PC-9 (cell line): ENCODE data around the gene APH1A. TPM values are rescaled to one million over a fixed set of nuclear protein-coding genes. Genes with fewer than 3 reads are reported as not detected.

Experiments
- BruUV-seq: library from RNA; stranded (reverse); fragments of 400-500 nt; replicated peaks from 2 replicates; lab custom pipeline; 2021; lab: Mats Ljungman, UMichigan
- CTCF ChIA-PET: fragments of 300-600 bp; sonication (Branson Sonifier 250); formaldehyde crosslinking; loops from one replicate; lab custom pipeline; 2022; ENCODE audit warnings: antibody characterized with exemption; lab: Charles Lee
- POLR2A ChIA-PET: fragments of 300-600 bp; sonication (Branson Sonifier 250); formaldehyde crosslinking; loops from one replicate; lab custom pipeline; 2022; ENCODE audit warnings: antibody characterized with exemption; ENCODE audit not compliant: unreplicated experiment; lab: Charles Lee
- DNase-seq, 2 experiments: peaks; one replicate each; pipeline versions ENCODE4 v3.0.0 to v3.0.0-alpha.2; 2015 to 2022; ENCODE audit warnings: mixed read lengths in 1 of 2
- H2AFZ ChIP-seq: fragments of 200-600 bp; sonication (generic); 2 replicates; pipeline ENCODE4 v1.8.1; 2017; ENCODE audit warnings: antibody characterized with exemption
- H3F3A ChIP-seq: fragments of 200-600 bp; sonication (generic); 2 replicates; pipeline ENCODE4 v1.8.1; 2017; ENCODE audit warnings: antibody characterized with exemption, mild to moderate bottlenecking, low read depth; ENCODE audit not compliant: insufficient read depth
- H3K27ac ChIP-seq: fragments of 200-600 bp; sonication (generic); 2 replicates; pipeline ENCODE4 v1.6.1; 2016; ENCODE audit warnings: mixed run types
- H3K27me3 ChIP-seq: fragments of 200-600 bp; sonication (generic); 2 replicates; pipeline ENCODE4 v1.6.1; 2016; ENCODE audit warnings: low read depth, mixed run types; ENCODE audit not compliant: insufficient read depth
- H3K36me3 ChIP-seq: fragments of 200-600 bp; sonication (generic); 2 replicates; pipeline ENCODE4 v1.6.1; 2016; ENCODE audit warnings: low read depth, mixed run types
- H3K4me1 ChIP-seq: fragments of 200-600 bp; sonication (generic); replicated peaks from 2 replicates; pipeline ENCODE4 v1.6.1; 2016; ENCODE audit warnings: mixed run types; ENCODE audit not compliant: insufficient read depth
- H3K4me2 ChIP-seq: fragments of 200-600 bp; sonication (generic); 2 replicates; pipeline ENCODE4 v1.6.1; 2017; ENCODE audit warnings: mixed run types
- H3K4me3 ChIP-seq: fragments of 200-600 bp; sonication (generic); 2 replicates; pipeline ENCODE4 v1.6.1; 2016; ENCODE audit warnings: mixed run types
- H3K79me2 ChIP-seq: fragments of 200-600 bp; sonication (generic); 2 replicates; pipeline ENCODE4 v1.6.1; 2017; ENCODE audit warnings: low read depth, mixed run types
- H3K9me2 ChIP-seq: fragments of 200-600 bp; sonication (generic); 2 replicates; pipeline ENCODE4 v1.8.1; 2017; ENCODE audit warnings: mild to moderate bottlenecking; ENCODE audit not compliant: insufficient read depth
- H3K9me3 ChIP-seq: fragments of 200-600 bp; sonication (generic); 2 replicates; pipeline ENCODE4 v1.8.1; 2016; ENCODE audit warnings: low read depth; ENCODE audit not compliant: insufficient read depth
- H4K20me1 ChIP-seq: fragments of 200-600 bp; sonication (generic); 2 replicates; pipeline ENCODE4 v1.8.1; 2017; ENCODE audit not compliant: insufficient read depth
- CTCF ChIP-seq: fragments of 200-600 bp; sonication (generic); conservative IDR thresholded peaks from 2 replicates; pipeline ENCODE4 v1.6.1; 2017; ENCODE audit warnings: mixed run types, antibody characterized with exemption, mild to moderate bottlenecking, moderate library complexity
- EZH2 ChIP-seq: fragments of 200-600 bp; sonication (generic); IDR thresholded peaks from 2 replicates; pipeline ENCODE4 v1.8.0; 2017; ENCODE audit warnings: antibody characterized with exemption, low read depth
- intact Hi-C: fragments of 100-400 bp; cut with micrococcal nuclease; formaldehyde crosslinking; loops from one replicate; pipeline ENCODE4 v1.10.0; 2022; ENCODE audit not compliant: unreplicated experiment
- total RNA-seq: library from RNA; stranded (reverse); gene quantifications from 2 replicates; pipeline ENCODE4 v1.2.3, GENCODE V29; 2021

The APH1A gene
- total RNA-seq, 1 experiment from 2014 or later, result 173 TPM

- peak overlapping the region; percentile 87 for H3K4me2 ChIP-seq
- H3K36me3 ChIP-seq, result peaks cover 6% of the 10 kb centered on the region; the same call in 1 of the 2 replicates
- H3F3A ChIP-seq, result peaks cover 30% of the 10 kb centered on the region
- H2AFZ ChIP-seq, result peak overlapping the region; percentile 79
- H3K79me2 ChIP-seq, result peaks cover 50% of the 10 kb centered on the region
- no peaks in the 10 kb centered on the region for H3K27me3 ChIP-seq
- H3K27ac ChIP-seq, result peak overlapping the region; percentile 82
- TSS peak; percentile 94 for BruUV-seq
- intact Hi-C loops, result no loop called here
- no peaks in the 10 kb centered on the region for H3K9me2 ChIP-seq
- ChIA-PET POLR2A (interaction anchor here (0.7 kb wide), 2 partner anchors 26 to 86 kb away, joined by 3 to 5 read pairs; no protein-coding TSS in a partner anchor), CTCF (no interaction called here)
- no peaks in the 10 kb centered on the region; the same call in 1 of the 2 replicates for H4K20me1 ChIP-seq
- TF ChIP-seq CTCF (no peak; the same call in 1 of the 2 replicates), EZH2 (no peak)
- H3K9me3 ChIP-seq, result no peaks in the 10 kb centered on the region
- H3K4me1 ChIP-seq, result peaks cover 25% of the 10 kb centered on the region
- peak overlapping the region; percentile 92 for H3K4me3 ChIP-seq
- peak; percentile 70 to 87 for DNase-seq
Observed at GRCh38 chr1:150234566-150235293, 34.1 kb downstream of the APH1A start.

- intact Hi-C loops, result no loop called here
- peaks cover 50% of the 10 kb centered on the region for H3K79me2 ChIP-seq
- CTCF ChIA-PET, result interaction anchor here (0.7 kb wide), 1 partner anchor 27 kb away, joined by 3 read pairs; no protein-coding TSS in a partner anchor
Observed at GRCh38 chr1:150234309-150234565, 34.6 kb downstream of the APH1A start.

More at GRCh38 chr1:150234309-150234565, 34.6 kb downstream of the APH1A start:
- peak overlapping the region; percentile 92 for H3K4me3 ChIP-seq
- peak overlapping the region; percentile 82 for H3K27ac ChIP-seq
- peaks cover 25% of the 10 kb centered on the region for H3K4me1 ChIP-seq
- no peak for DNase-seq
- BruUV-seq, result no TSS peak
- POLR2A ChIA-PET, result interaction anchor here (0.7 kb wide), 3 partner anchors 26 to 86 kb away, joined by 3 to 5 read pairs (median 5); no protein-coding TSS in a partner anchor
- H3K9me3 ChIP-seq, result no peaks in the 10 kb centered on the region
- TF ChIP-seq EZH2 (no peak), CTCF (no peak)
- no peaks in the 10 kb centered on the region; the same call in 1 of the 2 replicates for H4K20me1 ChIP-seq
- peaks cover 30% of the 10 kb centered on the region for H3F3A ChIP-seq
- peak overlapping the region; percentile 79 for H2AFZ ChIP-seq
- peaks cover 6% of the 10 kb centered on the region; the same call in 1 of the 2 replicates for H3K36me3 ChIP-seq
- H3K4me2 ChIP-seq, result peak overlapping the region; percentile 87
- H3K9me2 ChIP-seq, result no peaks in the 10 kb centered on the region
- no peaks in the 10 kb centered on the region for H3K27me3 ChIP-seq
